Stimulated activated CD4-positive, alpha-beta T cell treated with anti-CD3 and anti-CD28 coated beads, TNF-alpha, amount 100 ng/mL, for 1 hour (primary cell): ENCODE results near the gene ARFGAP3.

ENCODE experiments used
- DNase-seq, 3 donors: peaks; one replicate each; pipeline ENCODE4 v3.0.0-alpha.2; 2020; ENCODE audit warnings: low read depth in 3 of 3, low spot score in 1 of 3

The ARFGAP3 gene, protein sequence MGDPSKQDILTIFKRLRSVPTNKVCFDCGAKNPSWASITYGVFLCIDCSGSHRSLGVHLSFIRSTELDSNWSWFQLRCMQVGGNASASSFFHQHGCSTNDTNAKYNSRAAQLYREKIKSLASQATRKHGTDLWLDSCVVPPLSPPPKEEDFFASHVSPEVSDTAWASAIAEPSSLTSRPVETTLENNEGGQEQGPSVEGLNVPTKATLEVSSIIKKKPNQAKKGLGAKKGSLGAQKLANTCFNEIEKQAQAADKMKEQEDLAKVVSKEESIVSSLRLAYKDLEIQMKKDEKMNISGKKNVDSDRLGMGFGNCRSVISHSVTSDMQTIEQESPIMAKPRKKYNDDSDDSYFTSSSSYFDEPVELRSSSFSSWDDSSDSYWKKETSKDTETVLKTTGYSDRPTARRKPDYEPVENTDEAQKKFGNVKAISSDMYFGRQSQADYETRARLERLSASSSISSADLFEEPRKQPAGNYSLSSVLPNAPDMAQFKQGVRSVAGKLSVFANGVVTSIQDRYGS

DNA sequence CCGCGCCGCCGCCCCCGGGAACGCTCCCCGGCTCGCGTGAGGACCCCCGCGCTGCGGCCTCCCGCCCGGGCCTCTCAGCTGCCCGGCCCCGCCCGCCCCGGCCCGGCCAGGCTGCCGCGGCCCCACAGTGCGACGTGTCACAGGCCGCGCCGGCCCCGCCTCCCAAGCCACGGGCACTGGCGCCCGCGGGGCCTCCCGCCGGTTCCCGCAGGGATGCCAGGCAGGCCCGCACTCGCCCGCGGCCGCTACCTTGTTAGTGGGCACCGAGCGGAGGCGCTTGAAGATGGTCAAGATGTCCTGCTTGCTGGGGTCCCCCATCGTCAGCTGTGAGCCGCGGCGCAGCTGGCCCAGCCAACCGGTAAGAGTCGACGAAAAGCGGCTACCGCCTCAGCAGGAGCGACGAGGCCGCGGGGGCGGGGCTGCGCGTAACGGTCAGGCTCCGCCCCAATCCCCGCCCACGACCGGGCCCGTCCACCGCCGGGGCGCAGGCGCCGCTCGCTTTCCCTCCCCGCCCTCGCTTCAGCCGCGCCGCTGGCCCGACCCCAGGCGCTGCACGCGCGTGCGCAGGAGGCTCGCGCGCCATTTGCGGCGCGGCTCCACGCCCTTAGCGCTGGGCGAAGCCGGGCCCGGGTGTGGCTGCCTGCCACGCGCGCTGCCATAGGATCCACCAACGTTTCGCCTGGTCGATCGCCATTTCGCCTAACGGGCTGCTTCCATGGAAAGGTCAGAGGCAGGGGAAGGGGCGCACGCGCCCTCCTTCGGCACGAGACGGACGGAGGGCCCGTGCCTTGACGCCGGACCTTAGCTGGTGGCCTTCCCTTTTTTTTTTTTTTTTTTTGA, at the start of gene ARFGAP3:
Gene ARFGAP3, minus strand, starts transcription at position 409 of the 840 bp plus-strand sequence. Its CDS starts 91 bp downstream, at position 318.
- DNase-seq = peak; percentile 83 to 97 (median 92)

DNA sequence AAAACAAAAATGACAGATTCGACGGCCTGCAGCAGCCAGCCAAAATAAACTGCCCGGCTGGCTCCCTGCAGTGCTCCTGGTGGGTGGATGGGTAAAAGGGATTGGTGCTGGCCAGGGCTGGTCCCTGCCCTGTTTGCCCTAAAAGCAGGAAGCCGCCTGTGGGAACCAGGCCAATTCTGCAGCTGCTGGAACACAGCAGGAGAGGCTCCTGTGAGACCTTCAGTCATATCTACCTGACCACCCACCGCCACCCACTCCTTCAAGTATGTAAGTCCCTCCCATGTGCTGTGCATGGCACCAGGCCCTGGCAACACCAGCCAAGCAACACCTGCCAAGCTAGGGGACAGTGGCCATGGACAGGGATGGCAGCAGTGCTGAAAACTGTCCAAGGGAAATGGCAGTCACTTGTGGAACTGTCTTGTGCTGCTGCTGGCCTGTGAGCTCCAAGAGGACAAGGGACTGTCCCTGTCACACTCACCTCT, 48.7 kb upstream of the ARFGAP3 start:
- DNase-seq = no peak

DNA sequence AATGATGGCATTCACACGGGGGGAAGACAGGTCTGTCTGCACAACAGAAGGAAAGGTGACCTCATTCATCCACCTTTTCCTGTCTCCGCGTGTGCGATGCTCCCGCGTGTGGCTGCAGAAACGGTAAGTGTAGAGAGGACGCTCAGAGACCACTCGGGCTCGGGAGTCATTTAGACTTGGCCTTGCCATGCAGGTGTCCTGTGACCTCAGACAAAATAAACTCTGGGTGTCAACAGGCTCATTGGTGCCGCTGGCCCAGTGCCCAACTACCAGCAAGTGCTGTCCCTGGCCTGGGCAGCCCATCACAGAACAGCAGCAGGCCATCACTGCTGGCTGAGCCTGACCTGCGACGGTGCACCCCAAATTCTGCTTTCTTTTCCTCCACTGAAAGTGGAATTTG, 48.1 kb upstream of the ARFGAP3 start:
- no peak for DNase-seq

DNA sequence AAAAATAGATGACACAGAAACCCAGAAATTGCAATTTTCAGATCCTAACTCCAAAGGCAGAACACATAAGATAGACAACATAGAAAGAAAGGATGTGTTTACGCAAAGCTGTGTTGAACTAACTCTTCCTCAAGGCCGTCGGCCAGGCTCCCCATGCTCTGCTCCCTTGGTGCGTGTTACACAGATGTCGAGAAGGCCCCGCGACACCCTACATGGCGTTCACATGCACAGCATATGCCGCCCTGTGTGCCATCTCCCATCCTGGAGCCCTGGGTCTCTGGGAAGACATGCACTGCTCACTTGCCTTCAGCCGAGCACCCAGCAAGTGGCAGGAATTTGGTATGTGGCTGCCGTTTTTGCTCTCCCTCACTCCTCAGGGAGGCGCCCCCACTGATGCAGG, 47.0 kb upstream of the ARFGAP3 start:
- DNase-seq = no peak

DNA sequence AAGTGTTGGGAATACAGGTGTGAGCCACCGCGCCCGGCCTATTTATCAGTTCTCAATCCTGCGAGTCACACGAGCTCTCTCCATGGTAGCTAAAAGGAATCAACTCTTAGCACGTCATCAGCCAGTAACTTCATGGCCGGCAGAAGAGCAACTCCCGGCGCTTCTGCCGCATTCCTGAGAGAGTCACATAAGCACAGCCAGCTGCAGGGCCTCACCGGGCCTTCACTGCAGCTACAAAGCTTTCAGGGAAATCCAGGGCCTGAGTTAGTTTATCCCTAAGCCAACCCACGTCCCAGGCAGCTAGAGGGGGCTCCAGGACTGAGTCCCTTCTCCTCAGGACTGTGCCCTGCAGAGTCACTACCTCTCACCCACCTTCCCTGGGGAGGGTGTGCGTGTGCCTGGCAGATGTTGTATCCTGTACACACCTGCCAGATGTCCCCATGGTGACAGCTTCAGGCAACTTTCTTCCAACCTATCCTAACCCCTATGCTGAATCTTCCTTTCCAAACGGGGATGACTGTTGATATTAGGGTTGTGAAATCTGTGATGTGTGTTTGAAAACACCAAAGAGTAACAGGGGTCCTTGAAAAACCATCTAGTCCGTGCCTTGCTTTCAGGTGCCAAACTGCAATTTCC, 45.9 kb upstream of the ARFGAP3 start:
- DNase-seq = no peak

DNA sequence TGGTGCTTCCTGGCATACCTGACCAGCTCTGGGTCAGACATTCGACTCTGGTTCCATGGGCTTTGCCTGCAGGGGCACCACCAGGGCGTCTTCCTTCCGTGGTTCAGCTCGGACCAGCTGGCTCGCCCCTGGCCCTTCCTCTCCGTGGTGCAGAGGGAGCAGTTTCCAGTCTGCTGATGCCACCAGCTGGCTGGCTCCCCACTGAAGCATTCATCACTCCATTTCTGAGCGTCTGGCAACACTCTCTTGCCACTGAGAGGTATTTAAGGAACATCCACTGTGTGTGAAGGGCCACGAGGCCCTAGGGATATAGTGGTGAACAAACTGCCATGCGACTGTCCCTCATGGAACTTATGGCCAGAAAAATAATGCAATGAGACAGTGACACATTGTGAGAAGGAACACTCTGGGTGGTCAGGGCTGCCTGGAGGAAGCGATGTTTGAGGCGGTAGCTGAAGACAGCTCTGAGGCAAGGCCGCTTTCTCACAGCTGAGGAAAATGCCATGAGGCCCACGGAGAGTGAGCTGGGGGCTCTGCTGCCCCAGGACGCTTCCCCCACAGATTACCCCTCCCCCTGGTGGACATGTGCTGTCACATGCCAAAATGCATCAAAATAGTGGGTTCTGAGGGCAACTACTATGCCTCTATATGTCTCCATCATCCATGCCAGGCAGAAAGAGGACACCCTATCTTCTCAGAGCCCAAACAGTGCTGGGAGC, 44.9 kb upstream of the ARFGAP3 start:
- no peak for DNase-seq

DNA sequence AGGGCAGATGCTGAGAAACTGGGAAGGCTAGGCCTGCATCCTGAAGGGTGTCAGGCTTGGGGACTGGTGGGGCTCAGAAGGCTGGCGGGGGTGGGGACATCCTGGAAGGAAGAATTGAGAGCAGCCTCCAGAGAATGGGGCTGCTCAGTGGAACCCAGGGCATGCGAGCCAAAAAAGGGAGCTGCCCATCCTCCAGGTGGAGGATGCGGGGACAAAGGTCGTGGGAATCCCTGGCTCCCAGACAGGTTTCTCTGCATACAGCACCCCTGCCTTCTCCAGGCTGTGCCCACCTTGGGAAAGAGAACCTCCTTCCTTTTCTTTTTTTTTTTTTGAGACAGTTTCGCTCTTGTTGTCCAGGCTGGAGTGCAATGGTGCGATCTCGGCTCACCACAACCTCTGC, 40.9 kb upstream of the ARFGAP3 start:
- no peak for DNase-seq

DNA sequence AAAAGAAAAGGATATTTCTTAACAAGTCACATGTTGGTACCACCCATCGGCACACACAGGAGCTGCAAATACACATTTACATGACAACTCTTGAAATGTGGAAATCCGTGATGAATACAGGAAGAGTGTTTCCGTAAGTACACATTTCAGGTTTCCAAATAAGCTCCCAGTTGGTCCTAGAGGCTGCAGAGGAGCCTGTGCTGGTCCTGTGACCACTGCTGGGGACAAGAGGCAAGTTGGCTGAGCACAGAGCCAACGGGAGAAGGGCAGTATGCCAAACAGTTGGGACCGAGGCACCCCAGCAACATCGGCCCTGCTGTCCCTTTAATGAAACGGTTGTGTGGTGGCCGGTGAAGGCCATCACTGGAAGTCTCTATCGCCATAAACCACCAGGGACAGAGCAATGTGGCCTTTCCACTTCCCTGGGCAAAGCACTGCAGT, 38.5 kb upstream of the ARFGAP3 start:
- DNase-seq = no peak

DNA sequence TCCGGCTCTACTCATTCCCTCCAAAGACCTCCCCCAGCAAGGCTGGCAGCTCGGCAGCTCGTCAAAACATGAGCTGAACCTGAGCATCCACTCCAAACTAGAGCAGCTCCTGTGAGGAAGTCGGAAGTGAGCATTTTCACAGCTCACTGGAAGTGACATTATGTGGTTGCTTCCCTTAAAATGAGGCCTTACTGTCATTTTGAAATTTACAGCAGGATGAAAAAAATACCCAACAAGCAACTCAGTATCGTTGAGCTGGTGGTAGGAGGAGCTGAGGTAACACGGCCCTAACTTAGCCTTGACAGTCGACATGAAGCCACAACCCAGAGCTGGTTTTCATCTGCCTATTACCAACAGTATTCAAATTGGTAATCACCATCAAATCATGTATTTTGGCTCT, 38.0 kb upstream of the ARFGAP3 start:
- DNase-seq = no peak

DNA sequence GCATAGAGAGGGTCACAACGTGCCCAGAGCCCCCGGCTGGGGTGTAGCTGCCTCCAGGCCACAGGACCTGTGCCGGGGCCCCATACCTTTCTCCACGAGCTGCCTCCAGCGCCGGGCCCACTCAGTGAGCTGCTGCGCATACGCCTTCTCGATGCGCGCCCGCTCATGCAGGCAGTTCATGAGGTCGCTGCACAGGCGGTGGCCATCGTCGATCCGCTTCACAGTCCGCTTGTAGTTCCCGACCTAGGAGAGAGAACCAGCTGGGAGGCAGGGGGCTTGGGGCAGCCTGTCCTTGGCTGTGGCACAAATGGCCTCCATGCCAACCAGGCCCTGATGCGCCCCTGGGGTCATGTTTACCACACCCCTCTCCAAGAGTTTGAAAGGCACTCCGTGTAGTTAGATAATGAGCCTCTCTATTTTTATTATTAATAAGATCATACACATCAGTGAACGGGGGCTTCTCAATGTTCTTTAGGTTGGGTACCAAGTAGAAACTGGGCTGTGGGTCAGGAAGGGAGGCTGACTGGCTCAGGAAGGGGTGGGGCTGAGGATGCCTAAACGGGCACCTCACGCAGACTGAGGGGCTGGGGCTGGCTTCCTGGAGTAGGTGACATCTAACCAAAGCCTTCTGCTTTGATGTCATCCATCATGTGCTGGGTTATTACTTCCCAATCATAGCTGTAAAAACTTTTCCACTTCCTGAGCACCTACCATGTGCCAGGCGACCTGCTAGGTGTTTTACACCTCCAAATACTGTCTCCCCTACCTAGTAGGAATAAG, 36.5 kb upstream of the ARFGAP3 start:
- no peak for DNase-seq

DNA sequence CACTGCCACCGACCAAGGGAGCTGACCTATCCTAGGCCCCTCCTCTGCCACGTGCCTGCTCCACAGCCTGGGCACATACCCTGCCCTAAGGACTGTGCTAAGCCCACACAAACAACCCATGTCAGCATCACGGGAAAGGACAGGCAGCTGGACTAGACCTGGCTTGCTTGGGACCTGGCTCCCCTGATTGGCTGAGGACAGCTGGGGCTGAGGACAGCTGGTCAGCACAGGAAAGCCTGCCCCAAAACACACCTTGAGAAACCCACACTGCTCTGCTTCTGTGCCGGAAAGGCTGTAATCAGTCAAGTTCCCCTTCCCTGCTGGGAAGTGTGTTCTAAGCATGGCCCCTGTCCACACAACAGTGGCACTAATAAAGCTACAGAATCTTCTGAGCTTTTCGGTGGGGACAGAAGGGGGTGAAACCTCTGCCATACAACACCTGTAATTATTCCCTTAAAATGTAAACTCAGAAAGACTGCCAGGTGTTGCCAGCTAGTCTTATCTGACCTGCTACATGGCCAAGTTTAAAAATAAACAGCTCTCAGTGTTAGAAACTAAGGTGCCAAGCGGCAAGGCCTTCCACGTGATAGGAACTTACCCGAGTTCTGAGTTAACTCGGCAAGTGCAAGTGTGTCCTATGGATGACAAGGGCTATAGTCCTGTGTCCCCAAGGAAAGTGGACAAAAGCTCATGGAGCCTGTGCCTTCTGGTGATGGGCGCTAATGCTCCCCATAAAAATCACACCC, 35.7 kb upstream of the ARFGAP3 start:
- no peak for DNase-seq

DNA sequence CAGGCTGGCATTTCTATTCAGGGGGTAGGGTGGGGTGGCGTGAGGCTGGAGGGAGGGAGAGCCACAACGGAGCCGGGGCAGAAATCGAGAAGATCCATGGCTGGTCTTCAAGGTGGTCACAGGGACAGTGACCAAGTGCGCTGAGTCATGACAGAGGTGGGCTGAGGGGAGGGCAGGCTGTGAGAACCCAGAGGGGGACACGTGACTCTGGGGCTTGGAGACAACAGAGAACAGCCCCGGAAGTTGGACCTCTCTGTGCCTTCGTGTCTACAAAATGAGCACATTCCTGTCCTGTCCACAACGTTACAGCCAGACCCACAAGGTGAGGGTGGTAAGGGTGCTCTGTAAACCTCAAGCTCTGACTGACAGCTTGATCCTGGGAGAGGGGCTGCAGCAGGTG, 35.1 kb upstream of the ARFGAP3 start:
- no peak for DNase-seq

DNA sequence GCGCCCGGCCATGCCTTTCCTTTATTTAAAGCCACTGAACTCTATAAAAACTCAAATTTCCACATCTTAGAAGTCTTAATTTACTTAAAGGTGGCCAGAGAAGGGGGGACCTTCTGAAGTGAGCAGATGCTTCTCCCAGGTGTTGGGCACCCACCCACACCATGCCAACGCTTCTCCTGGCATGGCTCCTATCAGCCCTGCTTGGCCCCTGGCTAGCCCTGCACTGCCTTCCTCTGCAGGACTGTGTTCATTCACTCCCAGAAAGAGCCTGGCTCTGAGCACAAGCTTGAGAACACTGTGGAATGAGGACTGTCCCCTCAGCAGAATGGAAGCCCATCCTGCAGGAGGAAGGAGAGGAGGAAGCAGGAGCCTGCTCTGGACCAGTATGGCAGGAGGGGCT, 34.6 kb upstream of the ARFGAP3 start:
- DNase-seq = no peak

DNA sequence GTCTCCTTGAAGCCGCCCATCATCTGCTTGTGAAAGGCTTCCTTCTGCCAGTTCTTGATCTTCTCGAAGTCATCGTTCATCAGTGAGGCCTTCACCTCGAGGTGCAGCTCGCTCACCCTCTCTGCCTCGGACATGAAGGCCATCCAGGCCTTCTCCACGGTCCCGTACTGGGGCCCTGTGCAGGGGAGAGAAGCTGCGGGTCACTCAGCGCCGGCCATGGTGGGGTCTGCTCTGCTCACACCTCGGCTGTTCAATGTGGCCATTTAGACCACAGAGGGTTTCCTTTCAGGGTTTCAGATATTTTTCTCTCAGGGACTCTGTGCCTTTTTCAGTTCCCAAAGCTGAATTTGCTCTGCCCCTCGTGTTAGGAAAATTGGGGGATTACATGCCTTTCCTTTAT, 33.9 kb upstream of the ARFGAP3 start:
- no peak for DNase-seq

DNA sequence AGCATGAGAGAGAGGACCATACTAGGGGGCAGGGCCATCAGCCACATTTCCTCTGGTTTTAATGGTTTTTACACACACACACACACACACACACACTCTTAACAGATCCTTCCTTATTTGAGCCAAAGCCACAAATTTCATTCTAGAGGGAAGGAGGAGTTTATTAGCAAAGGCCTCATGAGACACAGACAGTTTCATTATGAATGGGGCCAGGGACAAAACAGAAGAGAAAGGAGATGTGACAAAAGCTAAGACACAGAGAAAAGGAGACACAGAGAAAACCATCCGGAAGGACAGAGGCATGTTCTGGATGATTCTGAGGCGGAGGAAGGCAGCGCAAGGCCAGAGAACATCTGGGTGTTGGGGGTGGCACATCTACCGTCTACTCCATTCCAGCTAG, 32.2 kb upstream of the ARFGAP3 start:
- no peak for DNase-seq

DNA sequence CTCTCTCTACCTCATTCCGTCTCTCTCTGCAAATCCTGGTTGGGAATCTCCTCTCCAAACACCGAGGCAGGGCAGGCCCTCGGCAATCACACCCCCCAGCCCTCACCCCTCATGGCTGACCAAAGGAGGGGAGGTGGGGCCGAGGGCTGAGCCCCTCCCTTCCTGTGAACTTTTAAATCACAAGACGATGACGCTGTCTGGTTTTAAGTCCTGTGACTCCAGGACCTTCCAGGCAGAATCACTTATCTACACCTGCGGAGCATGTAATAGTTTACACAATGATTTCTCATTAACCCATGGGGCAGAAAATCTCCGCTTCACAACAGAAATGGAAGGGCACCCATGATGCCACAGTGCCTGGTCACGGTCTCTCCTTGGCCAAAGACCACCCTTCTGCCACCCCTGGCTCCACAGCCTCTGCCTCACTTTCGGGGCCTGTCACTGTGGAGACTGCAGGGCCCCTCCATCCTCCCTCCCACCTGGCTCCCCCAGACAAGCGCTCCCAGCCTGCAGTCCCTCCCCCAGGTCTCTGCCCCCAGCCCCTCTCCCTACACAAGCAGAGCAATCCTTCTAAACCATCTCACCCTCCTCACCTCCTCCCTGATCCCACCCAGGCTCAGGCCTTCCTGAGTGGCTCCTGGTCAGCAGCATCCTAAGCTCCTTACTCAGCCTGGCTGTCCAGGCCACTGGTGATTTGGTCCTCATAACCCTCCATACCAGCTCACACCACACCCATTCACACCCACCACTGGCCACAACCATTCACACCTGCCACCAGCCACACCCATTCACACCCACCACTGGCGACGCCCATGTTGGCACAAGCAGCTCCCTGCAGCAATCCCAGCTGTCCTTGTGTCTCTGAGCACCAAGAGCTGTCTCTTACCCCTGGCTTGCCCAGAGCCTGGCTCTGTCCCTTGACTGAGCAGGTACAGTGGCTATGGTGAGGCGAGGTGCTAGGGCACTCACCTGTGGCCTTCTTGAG, 30.7 kb upstream of the ARFGAP3 start:
- DNase-seq = no peak

DNA sequence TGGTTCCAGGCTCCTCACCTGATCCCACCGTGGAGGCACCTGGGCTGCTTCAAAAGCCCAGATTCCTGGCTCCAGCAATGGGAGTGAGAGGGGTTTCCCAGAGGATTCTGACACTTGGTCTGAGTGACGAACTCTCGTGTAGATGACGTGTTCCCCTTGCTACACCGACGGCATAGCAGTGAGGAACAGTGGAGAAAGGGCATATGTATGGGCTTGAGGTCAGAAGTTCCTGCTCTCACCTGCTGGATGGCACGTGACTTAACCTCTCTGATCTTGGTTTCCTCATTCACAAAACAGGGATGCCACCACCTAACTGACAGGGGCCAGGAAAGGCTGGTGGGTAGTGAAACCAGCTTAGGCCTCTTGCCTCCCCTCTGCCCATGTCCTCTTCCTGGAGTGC, 30.0 kb upstream of the ARFGAP3 start:
- no peak for DNase-seq

DNA sequence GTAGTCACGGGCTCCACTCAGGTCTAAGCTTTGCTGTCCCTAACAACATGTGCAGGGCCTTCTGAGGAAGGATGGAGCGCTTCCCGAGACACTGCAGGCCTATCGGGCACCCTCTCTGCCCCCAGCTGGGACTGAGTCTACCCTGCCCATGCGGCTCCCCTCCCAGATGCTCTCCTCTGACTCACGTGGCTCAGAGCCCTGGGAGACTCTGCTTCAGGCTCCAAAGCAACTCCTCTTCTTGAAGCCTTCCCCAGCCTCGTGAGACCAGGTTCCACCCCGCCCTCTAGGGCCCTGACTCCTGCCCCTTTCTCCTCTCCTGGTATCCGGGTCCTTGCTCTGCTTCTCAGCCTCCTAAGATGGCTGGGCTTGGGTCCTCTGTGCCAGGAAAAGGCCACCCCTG, 28.4 kb upstream of the ARFGAP3 start:
- DNase-seq = no peak
